22Rv1 (cell line): Measurements from ENCODE around the gene LRMDA.

Source experiments
- H3K27ac ChIP-seq: fragments of 450-650 bp; 2 replicates; pipeline ENCODE4 v1.5.1; 2017
- CTCF ChIP-seq: fragments of 450-650 bp; IDR thresholded peaks from 2 replicates; pipeline ENCODE4 v1.5.1; 2017; ENCODE audit warnings: mild to moderate bottlenecking
- ZFX ChIP-seq: fragments of 450-650 bp; IDR thresholded peaks from 2 replicates; pipeline ENCODE4 v1.6.1; 2017; ENCODE audit warnings: antibody characterized with exemption, borderline replicate concordance

The LRMDA gene

GRCh38 chr10:76492026-76492425 lies 1060.6 kb downstream of the LRMDA start:
- H3K27ac ChIP-seq = no peak overlapping the region

GRCh38 chr10:76492678-76493472 lies 1061.5 kb downstream of the LRMDA start:
- TF ChIP-seq CTCF (no peak), ZFX (no peak)
- H3K27ac ChIP-seq = no peak overlapping the region

More at GRCh38 chr10:76492026-76492425, 1060.6 kb downstream of the LRMDA start:
- no peak for TF ChIP-seq ZFX
- TF ChIP-seq CTCF = no peak

- TF ChIP-seq CTCF (no peak), ZFX (no peak)
- H3K27ac ChIP-seq = no peak overlapping the region
Observed at GRCh38 chr10:76497666-76498065, 1066.2 kb downstream of the LRMDA start.

- no peak overlapping the region for H3K27ac ChIP-seq
- no peak for TF ChIP-seq CTCF
- TF ChIP-seq ZFX = no peak
Observed at GRCh38 chr10:76504823-76505222, 1073.4 kb downstream of the LRMDA start.

- no peak for TF ChIP-seq ZFX
- no peak for TF ChIP-seq CTCF
- no peak overlapping the region for H3K27ac ChIP-seq
Observed at GRCh38 chr10:76509446-76509845, 1078.0 kb downstream of the LRMDA start.

GRCh38 chr10:76514321-76514720 lies 1082.9 kb downstream of the LRMDA start:
- TF ChIP-seq CTCF (no peak), ZFX (no peak)
- H3K27ac ChIP-seq = no peak overlapping the region

GRCh38 chr10:76514869-76515268 lies 1083.4 kb downstream of the LRMDA start:
- no peak overlapping the region for H3K27ac ChIP-seq
- TF ChIP-seq CTCF (no peak), ZFX (no peak)
